RPMI8226 (cell line): ENCODE measurements around the gene MRPS24.
"Not testable (repeated sequence)": the region's sequence is repeated elsewhere in the genome, so short reads cannot be mapped to it uniquely, and the experiment has no call there.

Experiments
- DNase-seq: peaks from one replicate; pipeline ENCODE4 v3.0.0-alpha.2; 2015

The MRPS24 gene

GRCh38 chr7:43869006-43869866 is at the start of gene MRPS24:
Gene MRPS24, minus strand, starts transcription at chr7:43869517. Its CDS starts 22 bp downstream, at chr7:43869495.
- DNase-seq = peak; percentile 98

- DNase-seq = no peak
Measured at GRCh38 chr7:43915907-43916306, 46.6 kb upstream of the MRPS24 start.

- no peak for DNase-seq
Measured at GRCh38 chr7:43914795-43915194, 45.5 kb upstream of the MRPS24 start.

GRCh38 chr7:43906331-43907010 is 37.2 kb upstream of the MRPS24 start, which contains the start of gene URGCP:
Gene URGCP, minus strand, starts transcription at chr7:43906596. Its CDS starts 21 bp downstream, at chr7:43906575.
- peak; percentile 74 for DNase-seq

- DNase-seq = peak; percentile 28
Measured at GRCh38 chr7:43905956-43906330, 36.6 kb upstream of the MRPS24 start.

- no peak for DNase-seq
Measured at GRCh38 chr7:43905209-43905946, 36.1 kb upstream of the MRPS24 start.

GRCh38 chr7:43904533-43905208 is 35.4 kb upstream of the MRPS24 start:
- DNase-seq = no peak

- no peak for DNase-seq
Measured at GRCh38 chr7:43902542-43903054, 33.3 kb upstream of the MRPS24 start.

- DNase-seq = not testable (repeated sequence)
Measured at GRCh38 chr7:43898571-43898970, 29.3 kb upstream of the MRPS24 start.

- no peak for DNase-seq
Measured at GRCh38 chr7:43895847-43896415, 26.6 kb upstream of the MRPS24 start.

GRCh38 chr7:43891069-43891955 is 22.0 kb upstream of the MRPS24 start:
- no peak for DNase-seq

- DNase-seq = no peak
Measured at GRCh38 chr7:43890468-43890867, 21.2 kb upstream of the MRPS24 start.

GRCh38 chr7:43888993-43889945 is 20.0 kb upstream of the MRPS24 start:
- no peak for DNase-seq

- DNase-seq = no peak
Measured at GRCh38 chr7:43884617-43885016, 15.3 kb upstream of the MRPS24 start.

- DNase-seq = no peak
Measured at GRCh38 chr7:43884209-43884608, 14.9 kb upstream of the MRPS24 start.

- no peak for DNase-seq
Measured at GRCh38 chr7:43880596-43880995, 11.3 kb upstream of the MRPS24 start.

GRCh38 chr7:43879477-43879876 is 10.2 kb upstream of the MRPS24 start:
- DNase-seq = no peak

- no peak for DNase-seq
Measured at GRCh38 chr7:43878867-43879266, 9.6 kb upstream of the MRPS24 start.

- DNase-seq = no peak
Measured at GRCh38 chr7:43877968-43878864, 8.9 kb upstream of the MRPS24 start.
